Sigmoid colon (tissue), 7 donors: ENCODE data around the gene DYSF. TPM values are rescaled to one million over a fixed set of nuclear protein-coding genes. Genes with fewer than 3 reads are reported as not detected.

Source experiments
- DNase-seq: peaks from one replicate; pipeline ENCODE4 v3.0.0-alpha.2; 2019
- H3K27ac ChIP-seq, 4 donors: fragments of 200-600 bp; sonication (generic); one replicate each; pipeline ENCODE4 v1.5.1; 2016 to 2019; ENCODE audit warnings: mild to moderate bottlenecking in 1 of 4
- H3K27me3 ChIP-seq, 3 donors: fragments of 200-600 bp; sonication (generic); one replicate each; pipeline ENCODE4 v1.5.1; 2019; ENCODE audit warnings: mild to moderate bottlenecking in 1 of 3
- H3K36me3 ChIP-seq, 4 donors: fragments of 200-600 bp; sonication (generic); one replicate each; pipeline ENCODE4 v1.5.1; 2016 to 2019
- H3K4me1 ChIP-seq, 4 donors: fragments of 200-600 bp; sonication (generic); one replicate each; pipeline ENCODE4 v1.5.1; 2017 to 2019
- H3K4me3 ChIP-seq, 4 donors: fragments of 200-600 bp; sonication (generic); one replicate each; pipeline ENCODE4 v1.5.1; 2017 to 2019; ENCODE audit warnings: mild to moderate bottlenecking in 2 of 4, moderate library complexity in 1 of 4
- H3K9me3 ChIP-seq, 4 donors: fragments of 200-600 bp in 3 of 4; sonication (generic) in 3 of 4; one replicate each; pipeline versions ENCODE4 v1.5.1 to v1.6.1; 2013 to 2019
- EP300 ChIP-seq, 4 donors: sonication (generic); formaldehyde crosslinking; IDR thresholded peaks; one replicate each; pipeline ENCODE4 v1.6.1; 2017; ENCODE audit warnings: antibody characterized with exemption in 4 of 4
- POLR2A ChIP-seq, 2 donors: fragments of 450-650 bp; IDR thresholded peaks; one replicate each; pipeline ENCODE4 v1.6.1; 2016; ENCODE audit warnings: antibody characterized with exemption in 2 of 2, mild to moderate bottlenecking in 2 of 2, moderate library complexity in 2 of 2
- POLR2AphosphoS5 ChIP-seq, 4 donors: sonication (generic); formaldehyde crosslinking; IDR thresholded peaks; one replicate each; pipeline ENCODE4 v1.6.1; 2017; ENCODE audit warnings: antibody characterized with exemption in 4 of 4
- WGBS, 2 donors: extraction: QIAGEN DNeasy Blood & Tissue Kit; methylation state at CpG; one replicate each; pipeline ENCODE4 v1.1.7; 2013; 5-methylcytosine and 5-hydroxymethylcytosine counted together
- intact Hi-C: fragments of 100-400 bp; cut with DNase I; formaldehyde crosslinking; loops from one replicate; pipeline ENCODE4 v1.15.1; 2023
- polyA plus RNA-seq, 3 donors: library from polyadenylated mRNA; stranded (reverse); fragments of 200-250 nt; gene quantifications; one replicate each; pipeline ENCODE4 v1.2.3, GENCODE V29; 2013
- total RNA-seq, 4 donors: library from RNA; depleted of rRNA; stranded (reverse); fragments of >200 nt; gene quantifications; one replicate each; pipeline ENCODE4 v1.1.0, GENCODE V29; 2016
- TF ChIP-seq, protein P1 (sequence below), 4 experiments: fragments of 450-650 bp in 3 of 4; fragments of 200-600 bp in 1 of 4; IDR thresholded peaks; one replicate each; pipeline ENCODE4 v1.5.1; 2016 to 2019; ENCODE audit warnings: antibody characterized with exemption in 4 of 4, mild to moderate bottlenecking in 3 of 4, moderate library complexity in 2 of 4
- donor health status: healthy with polysubstance abuse.
- donor health status: Bipolar disorder and iron deficiency.
- donor health status: healthy.

Gene DYSF
- total and polyA plus RNA-seq, 7 donors = 1.6 to 49.6 (median 12.5) TPM

DNA sequence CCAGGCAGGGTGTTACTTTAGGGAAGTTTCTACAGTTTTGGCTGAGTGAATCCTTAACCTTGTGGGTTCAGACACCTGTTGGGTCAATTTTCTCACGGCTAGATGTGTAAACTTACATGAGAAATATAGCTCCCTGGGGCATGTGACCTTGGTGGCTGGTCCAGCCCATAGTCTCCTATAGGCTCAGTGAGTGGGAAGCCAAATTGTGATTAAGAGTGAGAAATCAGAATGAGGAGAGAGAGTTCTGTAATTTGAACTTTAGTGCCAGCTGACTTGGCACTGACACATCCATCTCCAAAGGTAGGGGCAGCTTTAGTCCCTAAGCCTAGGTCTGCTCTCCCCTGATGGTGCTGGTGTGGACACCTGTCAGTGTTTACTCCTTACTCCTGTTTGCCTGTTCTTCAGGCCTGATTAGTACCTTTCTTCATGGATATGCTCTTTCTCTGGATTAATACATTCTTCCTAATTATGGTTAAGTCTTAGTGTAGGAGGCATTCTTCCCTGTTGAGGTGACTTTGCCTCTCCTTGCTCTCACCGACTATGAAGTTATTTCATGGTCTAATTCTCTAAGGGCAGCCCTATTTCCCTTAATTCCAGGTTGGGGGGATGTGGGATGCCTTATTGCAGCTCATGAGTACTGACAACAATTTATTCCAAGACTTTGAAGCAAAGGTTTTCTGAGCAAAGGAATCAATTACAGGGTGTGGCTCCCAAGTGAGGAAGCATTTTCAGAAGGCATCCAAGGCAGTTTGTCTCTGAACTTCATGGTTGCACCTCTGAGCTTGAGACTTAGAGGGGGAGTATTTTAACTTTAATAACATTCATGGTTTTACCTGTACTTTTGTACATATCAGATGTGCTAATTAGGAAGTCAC, 177.3 kb downstream of the DYSF start:
- no peak for DNase-seq
- intact Hi-C loops = no loop called here
- no peaks in the 10 kb centered on the region for H3K9me3 ChIP-seq
- H3K27me3 ChIP-seq = no peaks in the 10 kb centered on the region
- no peak overlapping the region for H3K27ac ChIP-seq
- TF ChIP-seq EP300 (IDR thresholded peaks at IDR 0.05) = no peak
- TF ChIP-seq POLR2A (IDR thresholded peaks at IDR 0.05) = no peak
- no peak for TF ChIP-seq POLR2AphosphoS5 (IDR thresholded peaks at IDR 0.05)
- TF ChIP-seq, protein P1, sequence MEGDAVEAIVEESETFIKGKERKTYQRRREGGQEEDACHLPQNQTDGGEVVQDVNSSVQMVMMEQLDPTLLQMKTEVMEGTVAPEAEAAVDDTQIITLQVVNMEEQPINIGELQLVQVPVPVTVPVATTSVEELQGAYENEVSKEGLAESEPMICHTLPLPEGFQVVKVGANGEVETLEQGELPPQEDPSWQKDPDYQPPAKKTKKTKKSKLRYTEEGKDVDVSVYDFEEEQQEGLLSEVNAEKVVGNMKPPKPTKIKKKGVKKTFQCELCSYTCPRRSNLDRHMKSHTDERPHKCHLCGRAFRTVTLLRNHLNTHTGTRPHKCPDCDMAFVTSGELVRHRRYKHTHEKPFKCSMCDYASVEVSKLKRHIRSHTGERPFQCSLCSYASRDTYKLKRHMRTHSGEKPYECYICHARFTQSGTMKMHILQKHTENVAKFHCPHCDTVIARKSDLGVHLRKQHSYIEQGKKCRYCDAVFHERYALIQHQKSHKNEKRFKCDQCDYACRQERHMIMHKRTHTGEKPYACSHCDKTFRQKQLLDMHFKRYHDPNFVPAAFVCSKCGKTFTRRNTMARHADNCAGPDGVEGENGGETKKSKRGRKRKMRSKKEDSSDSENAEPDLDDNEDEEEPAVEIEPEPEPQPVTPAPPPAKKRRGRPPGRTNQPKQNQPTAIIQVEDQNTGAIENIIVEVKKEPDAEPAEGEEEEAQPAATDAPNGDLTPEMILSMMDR (IDR thresholded peaks at IDR 0.05) = no peak
- H3K4me1 ChIP-seq = no peaks in the 10 kb centered on the region
- WGBS, 2 donors = 76 to 78% methylated on average over 2 of the region's 2 CpGs
- H3K4me3 ChIP-seq = no peak overlapping the region
- no peaks in the 10 kb centered on the region for H3K36me3 ChIP-seq

DNA sequence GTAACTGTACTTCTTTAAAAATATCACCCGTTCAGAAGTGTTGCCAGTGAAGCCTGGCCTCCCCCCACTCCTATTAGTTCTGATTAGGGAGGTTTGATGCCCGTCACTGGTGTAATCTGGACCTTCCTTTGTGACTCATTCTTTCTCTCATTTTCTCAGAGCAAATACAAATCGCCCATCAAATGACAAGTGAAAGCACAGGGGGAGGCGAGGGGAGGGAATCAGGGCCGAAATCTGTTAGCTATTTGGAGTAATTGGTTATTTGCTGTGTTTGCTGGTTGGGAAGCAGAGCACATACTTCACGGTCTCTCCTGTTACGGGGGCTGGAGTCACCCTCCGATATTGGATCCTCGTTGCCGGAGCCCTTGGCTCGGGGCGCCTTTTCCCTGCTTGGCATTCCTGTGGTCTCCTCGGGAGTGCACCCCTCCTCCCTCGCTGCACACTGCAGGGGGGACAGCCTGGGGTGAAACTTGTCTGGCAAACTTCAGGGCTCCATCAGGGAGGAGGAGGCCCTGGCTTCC, 178.1 kb downstream of the DYSF start:
- no peak overlapping the region for H3K4me3 ChIP-seq
- intact Hi-C loops = no loop called here
- H3K4me1 ChIP-seq = no peaks in the 10 kb centered on the region
- no peaks in the 10 kb centered on the region for H3K27me3 ChIP-seq
- 81 to 87% methylated on average over 14 of the region's 14 CpGs for WGBS, 2 donors
- TF ChIP-seq POLR2AphosphoS5 (IDR thresholded peaks at IDR 0.05) = no peak
- TF ChIP-seq POLR2A (IDR thresholded peaks at IDR 0.05) = no peak
- TF ChIP-seq, protein P1 (IDR thresholded peaks at IDR 0.05) = no peak
- no peak for TF ChIP-seq EP300 (IDR thresholded peaks at IDR 0.05)
- no peak overlapping the region for H3K27ac ChIP-seq
- no peak for DNase-seq
- no peaks in the 10 kb centered on the region for H3K9me3 ChIP-seq
- no peaks in the 10 kb centered on the region for H3K36me3 ChIP-seq

DNA sequence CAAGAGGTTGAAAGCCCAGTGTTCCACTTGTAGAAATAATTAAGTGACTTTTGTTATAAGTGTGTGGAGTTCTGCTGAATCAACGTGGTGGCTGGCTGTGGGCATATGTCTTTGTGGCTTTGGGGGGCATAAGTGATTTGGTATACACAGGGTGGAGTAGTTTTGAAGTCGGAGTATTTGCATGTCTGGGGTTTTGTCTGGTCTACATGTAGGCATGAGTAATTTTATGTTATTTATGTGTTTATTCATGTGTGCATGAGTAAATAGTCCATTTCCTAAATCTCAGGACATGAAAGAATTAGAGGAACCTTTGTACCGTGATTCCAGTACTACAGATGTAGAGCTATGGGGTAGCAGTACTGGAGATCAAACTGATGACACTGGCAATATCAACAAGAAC, 179.7 kb downstream of the DYSF start:
- WGBS, 2 donors = 76 to 83% methylated on average over 3 of the region's 3 CpGs
- DNase-seq = no peak
- Histone ChIP-seq H3K4me1 (no peaks in the 10 kb centered on the region), H3K4me3 (no peak overlapping the region), H3K27me3 (no peaks in the 10 kb centered on the region), H3K27ac (no peak overlapping the region), H3K36me3 (no peaks in the 10 kb centered on the region), H3K9me3 (no peaks in the 10 kb centered on the region)
- intact Hi-C loops = no loop called here
- TF ChIP-seq EP300 (IDR thresholded peaks at IDR 0.05) (no peak), POLR2A (IDR thresholded peaks at IDR 0.05) (no peak), POLR2AphosphoS5 (IDR thresholded peaks at IDR 0.05) (no peak)
- TF ChIP-seq, protein P1 (IDR thresholded peaks at IDR 0.05) = no peak

DNA sequence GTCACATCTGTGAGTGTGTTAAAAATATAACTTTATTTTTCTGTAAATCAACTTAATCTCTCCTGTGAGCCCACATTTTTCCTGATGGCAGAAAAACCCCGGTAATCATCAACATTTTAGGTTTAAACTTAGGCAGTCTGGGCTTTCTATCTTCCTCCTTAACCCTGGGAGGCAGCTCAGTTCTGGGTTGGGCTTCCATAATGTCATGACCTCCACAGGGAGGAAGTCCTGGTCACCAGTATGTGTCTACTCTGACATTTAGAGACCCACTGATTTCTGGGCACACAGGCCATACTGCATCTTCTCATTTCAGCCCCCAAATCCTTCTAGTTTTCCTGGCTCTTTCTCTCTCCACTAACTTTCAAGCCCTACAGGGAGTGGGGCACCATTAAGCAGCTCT, 181.2 kb downstream of the DYSF start:
- intact Hi-C loops = no loop called here
- TF ChIP-seq POLR2AphosphoS5 (IDR thresholded peaks at IDR 0.05) (no peak), EP300 (IDR thresholded peaks at IDR 0.05) (no peak)
- no peak overlapping the region for H3K27ac ChIP-seq

DNA sequence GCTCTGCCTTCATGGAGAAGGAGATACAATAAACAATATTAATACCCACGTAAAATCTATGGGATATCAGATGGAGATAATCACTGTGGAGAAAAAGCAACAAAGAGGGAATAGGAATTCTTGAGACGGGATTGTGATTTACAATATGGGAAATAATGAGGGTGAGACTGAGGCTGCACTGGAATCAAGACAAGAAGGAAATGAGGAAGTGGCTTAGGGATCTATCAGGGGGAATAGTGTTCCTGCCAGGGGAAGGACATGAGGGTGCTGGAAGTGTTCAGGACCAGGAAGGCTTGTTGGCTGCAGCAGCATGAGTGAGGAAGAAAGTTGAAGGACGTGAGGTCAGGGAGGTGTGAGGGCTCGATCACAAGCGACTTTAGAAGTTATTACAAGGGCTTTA, 182.4 kb downstream of the DYSF start:
- no peak for TF ChIP-seq EP300 (IDR thresholded peaks at IDR 0.05)
- TF ChIP-seq, protein P1 (IDR thresholded peaks at IDR 0.05) = no peak
- no peak for TF ChIP-seq POLR2AphosphoS5 (IDR thresholded peaks at IDR 0.05)
- Histone ChIP-seq H3K4me3 (no peak overlapping the region), H3K9me3 (no peaks in the 10 kb centered on the region), H3K4me1 (no peaks in the 10 kb centered on the region), H3K36me3 (no peaks in the 10 kb centered on the region), H3K27ac (no peak overlapping the region), H3K27me3 (no peaks in the 10 kb centered on the region)
- no peak for DNase-seq
- WGBS, 2 donors = 79 to 83% methylated on average over 5 of the region's 5 CpGs
- intact Hi-C loops = no loop called here

More for the DNA sequence above, 181.2 kb downstream of the DYSF start:
- Histone ChIP-seq H3K4me3 (no peak overlapping the region), H3K4me1 (no peaks in the 10 kb centered on the region), H3K36me3 (no peaks in the 10 kb centered on the region), H3K9me3 (no peaks in the 10 kb centered on the region), H3K27me3 (no peaks in the 10 kb centered on the region)
- DNase-seq = no peak
- 87 to 90% methylated on average over 1 of the region's 1 CpG for WGBS, 2 donors
